HG02973 (cell line): ENCODE results near the gene PPP6R3.

Source experiments
- ATAC-seq: cut with Tn5 transposase; IDR thresholded peaks from one replicate; pipeline ENCODE4 v1.9.1; 2021; ENCODE audit warnings: moderate library complexity; ENCODE audit not compliant: unreplicated experiment

The PPP6R3 gene

DNA sequence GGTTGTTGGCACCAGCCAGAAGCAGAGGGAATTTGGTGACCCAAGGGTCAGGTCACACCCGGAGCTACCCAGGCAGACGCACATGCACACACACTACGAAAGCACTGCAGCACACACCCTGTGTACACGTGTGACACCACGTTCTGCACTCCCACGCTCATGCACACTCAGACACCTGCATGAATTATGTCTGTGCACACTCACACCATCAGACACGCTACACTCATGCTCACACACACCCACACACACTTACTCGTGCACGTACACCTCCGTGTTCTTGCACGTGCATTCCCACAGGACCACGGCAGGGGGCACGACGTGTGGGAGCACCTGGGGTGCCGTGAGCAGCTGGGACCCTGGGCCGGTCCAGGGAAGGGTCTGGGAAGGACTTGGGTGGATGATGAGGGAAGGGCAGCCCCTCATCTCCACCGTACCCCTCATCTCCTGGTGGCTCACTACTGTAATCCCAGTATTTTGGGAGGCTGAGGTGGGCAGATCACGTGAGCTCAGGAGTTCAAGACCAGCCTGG is 203.0 kb downstream of the PPP6R3 start:
- ATAC-seq: no peak

DNA sequence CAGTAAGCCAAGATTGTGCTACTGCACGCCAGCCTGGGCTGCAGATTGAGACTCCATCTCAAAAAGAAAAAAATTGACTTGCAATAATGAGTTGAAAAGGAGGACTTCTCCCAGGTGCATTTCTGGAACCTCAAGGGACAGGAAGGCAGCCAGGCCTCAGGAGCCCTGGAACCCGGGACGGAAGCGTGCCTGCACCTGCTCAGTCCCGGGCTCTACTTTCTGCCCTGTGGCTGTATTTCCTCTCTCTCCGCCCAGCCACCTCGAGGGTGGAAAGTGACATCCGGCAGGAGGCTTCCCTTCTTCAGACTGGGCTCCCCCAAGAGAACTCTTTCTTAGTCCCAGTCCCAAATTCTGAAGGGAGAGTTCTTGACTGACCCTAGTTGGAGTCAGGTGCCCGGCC is 203.6 kb downstream of the PPP6R3 start:
- no peak for ATAC-seq

DNA sequence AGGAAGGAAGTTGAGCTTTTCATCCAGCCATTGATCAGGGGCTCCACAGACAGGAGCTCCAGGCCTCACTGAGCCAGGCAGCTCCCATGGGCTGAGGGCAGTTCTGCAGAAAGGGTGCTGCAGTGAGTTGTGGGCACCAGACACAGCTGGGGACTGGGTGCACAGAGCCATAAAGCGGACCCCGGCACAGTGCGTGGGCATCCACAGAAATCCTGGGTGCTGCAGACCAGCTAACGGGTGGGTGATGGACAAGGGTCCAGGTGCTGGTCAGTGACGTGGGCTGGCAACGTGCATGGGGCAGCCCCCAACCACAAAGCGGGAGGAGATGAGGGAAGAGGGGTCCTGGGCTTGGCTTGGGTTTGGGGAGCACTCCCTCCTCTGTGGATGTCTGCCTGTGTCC is 204.4 kb downstream of the PPP6R3 start:
- no peak for ATAC-seq
